SIG-M5 treated with dmso at 0.1 percent for 504 hours (cell line): ENCODE data around the gene TMEM225B.
A peak's percentile ranks its signal among the peaks of the same experiment; 100 is the strongest.
"Not testable (repeated sequence)": the region's sequence is repeated elsewhere in the genome, so short reads cannot be mapped to it uniquely, and the experiment has no call there.

Source experiments
- DNase-seq: peaks from one replicate; lab custom pipeline; 2025; ENCODE audit not compliant: unreplicated experiment; lab: John Stamatoyannopoulos, UW

Gene TMEM225B

DNA sequence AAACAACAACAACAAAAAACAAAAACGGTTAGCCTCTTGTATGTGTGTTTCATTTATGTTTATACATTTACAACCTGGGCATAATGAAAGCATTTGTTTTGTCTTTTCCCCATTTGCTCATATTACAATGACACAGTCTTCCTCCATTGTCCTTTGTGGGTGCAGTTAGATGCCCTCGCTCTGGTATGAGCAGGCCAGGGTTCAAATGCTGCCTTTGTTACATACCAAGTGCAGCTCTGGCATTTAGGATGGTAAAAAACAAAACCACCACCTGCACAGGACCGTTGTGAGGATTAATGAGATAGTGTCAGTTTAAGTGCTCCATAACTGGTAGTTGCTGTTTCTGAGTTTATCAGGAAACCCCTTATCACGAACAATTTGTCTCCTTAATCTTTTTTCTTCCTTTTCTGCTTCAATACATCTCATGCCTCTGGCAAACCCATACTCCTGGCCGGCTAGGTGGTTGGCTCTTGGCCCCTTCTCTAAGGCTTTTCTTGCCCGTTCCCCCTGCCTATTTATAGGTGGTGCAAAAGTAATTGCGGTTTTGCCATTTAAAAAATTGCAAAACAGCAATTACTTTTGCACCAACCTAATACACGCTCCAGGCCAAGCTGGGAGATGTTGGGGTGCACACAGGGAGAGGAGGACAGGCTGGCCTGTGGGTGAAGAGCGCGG is 18.6 kb upstream of the TMEM225B start:
- DNase-seq, result no peak

DNA sequence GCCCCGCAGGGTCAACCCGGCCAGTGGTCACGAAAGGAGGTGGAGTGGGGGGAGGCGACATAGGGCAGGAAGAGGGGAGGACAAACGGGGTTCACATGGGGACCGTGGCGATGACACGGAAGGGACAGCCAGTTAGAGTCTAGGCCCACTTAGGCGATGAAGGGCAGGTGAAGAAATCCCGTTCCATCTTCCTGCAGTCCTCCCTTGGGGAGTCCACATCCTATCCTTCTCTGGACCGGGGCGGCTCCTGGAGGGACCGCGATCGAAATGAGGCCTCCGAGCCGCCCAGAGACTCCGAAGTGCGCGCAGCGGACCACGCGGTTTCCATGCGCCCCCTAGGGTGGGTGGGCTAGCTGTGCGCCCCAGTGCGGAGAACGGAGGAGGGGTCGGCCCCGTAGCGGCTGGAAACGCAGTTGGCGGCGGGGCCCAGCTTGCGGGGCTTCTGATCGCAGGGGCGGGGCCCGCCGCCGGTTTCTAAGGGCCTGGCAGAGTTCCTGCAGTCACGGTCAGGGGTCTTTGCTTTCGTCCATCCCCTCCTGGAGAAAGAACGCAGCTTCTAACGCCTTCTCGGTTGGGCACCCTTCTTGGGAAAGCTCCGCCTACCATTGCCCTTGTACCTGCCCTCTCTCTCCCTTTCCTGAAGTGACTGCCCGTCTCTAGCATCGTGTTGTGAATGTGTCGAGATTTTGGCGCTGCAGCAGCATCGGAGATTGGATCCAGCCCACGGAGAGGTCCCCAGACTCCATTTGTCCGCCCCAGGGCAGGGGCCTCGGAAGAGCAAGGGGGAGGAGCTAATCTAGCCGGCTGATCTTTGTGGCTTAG is 17.9 kb upstream of the TMEM225B start:
- no peak for DNase-seq

DNA sequence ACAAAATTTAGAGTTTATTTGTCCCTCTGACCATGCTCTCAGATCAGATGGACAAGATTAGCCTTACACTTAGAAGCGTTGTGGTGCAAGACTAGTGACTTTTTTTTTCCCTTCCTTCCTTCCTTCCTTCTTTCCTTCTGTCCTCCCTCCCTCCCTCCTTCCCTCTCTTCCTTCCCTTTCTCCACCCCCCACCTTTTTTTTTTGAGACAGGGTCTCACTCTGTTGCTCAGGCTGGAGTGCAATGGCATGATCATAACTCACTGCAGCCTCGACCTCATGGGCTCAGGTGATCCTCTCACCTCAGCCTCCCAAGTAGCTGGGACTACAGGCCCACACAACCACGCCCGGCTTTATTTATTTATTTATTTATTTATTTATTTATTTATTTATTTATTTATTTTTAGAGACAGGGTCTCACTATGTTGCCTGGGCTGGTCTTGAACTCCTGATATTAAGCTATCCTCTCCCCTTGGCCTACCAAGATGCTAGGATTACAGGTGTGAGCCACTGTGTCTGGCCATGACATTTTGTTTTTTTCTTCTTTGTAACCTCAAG is 17.2 kb upstream of the TMEM225B start:
- DNase-seq, result not testable (repeated sequence)

DNA sequence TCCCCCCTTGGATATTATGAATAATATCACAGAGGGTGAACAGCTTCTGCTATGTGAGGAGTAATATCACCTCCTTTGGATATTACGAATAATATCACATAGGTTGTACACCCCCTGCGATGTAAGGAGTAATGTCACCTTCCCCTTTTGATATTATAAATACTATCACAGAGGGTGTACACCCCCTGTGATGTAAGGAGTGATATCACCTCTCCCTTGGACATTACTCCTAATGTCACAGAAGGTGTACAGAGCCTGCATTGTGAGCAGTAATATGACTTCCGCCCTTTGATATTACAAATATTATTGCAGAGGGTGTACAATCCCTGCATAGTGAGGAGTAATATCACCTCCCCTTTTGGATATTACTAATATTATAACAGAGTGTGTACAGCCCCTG is 9.2 kb upstream of the TMEM225B start:
- no peak for DNase-seq

DNA sequence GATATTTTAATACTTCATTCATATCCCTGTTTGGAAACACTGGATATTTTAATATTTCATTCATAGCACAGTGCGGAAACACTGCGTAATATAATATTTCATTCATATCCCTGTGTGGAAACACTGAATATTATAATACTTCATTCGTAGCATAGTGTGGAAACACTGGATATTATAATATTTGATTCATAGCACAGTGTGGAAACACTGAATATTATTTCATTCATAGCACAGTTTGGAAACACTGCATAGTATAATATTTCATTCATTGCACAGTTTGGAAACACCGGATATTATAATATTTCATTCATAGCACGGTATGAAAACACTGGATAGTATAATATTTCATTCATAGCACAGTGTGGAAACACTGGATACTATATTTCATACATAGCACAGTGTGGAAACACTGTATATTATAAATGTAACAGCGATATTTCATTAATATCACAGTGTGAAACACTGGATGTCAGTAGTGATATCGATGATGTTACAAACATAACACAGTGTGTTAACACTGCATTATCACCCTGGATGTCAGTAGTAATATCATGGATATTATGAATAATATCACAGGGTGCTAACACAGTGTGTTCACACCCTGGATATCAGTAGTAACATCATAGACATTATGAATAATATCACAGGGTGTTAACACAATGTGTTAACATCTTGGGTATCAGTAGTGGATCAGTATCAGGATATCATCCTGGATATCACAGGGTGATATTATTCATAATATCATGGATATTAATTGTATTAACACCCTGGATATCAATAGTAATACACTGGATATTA is 2.9 kb upstream of the TMEM225B start:
- no peak for DNase-seq

DNA sequence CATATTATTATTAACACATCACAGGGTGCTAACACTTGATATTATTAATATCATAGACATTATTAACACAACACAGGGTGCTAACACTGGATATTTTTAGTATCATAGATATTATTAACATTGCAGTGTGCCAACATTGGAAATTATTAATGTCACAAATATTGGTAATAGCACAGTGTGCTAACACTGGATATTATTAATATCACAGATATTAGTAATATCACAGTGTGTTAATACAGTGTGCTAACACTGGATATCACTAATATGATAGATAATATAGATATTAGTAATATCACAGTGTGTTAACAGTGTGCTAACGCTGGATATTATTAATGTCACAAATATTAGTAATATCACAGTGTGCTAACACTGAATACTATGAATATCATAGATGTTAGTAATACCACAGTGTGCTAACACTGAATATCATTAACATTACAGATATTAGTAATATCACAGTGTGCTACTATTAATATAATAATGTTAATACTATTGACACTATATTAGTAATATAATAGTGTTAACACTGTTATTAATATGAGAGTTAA is 1.6 kb upstream of the TMEM225B start:
- no peak for DNase-seq

DNA sequence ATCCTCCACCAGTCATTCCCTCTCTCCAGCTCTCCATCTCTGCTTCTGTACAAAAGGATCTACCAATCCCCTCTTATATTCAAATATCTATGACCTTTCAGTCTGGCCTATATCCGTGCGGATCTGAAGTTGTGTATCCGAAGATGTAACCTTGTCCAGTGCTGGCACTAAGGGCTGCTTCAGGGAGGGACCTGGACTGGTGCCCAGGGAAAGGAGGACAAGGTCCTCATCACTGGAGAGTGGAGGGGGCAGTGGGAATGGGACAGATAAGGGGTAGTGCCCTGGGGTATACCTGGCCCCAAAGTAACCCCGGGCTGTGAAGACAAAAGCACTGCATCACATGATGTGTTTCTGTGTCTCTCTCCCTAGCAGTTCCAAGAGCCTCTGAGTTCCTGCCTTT is 1.8 kb downstream of the TMEM225B start:
- DNase-seq, result no peak

DNA sequence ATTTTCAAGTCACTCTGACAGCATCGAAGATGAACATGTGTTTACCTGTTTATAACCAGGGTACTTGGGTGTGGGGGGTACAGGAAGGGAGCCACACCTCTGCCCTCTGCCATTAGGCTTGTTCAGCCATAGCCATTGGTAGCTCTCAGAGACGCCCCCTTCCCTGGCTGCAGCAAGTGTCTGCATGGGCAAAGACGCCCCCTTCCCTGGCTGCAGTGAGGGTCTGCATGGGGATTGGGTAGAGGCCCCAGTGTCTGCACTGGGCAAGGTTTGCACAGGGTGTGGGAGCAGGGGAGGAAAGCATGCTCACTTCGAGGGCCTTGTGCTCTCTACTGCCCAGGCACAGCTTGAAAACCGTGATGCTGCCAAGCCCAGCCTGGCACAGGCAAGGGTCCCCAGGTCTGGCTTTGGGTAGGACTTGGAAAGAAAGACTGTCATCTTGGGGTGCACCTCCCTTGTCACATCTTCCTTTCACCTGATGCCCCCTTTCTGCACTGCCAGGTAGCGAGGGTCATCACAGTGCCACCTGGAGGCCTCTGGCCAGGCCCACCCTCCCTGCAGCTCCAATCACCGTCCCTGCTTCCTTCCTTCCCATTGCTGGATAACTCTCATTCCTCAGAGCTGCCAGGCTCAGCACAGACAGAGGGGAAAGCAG is 3.7 kb downstream of the TMEM225B start:
- no peak for DNase-seq

DNA sequence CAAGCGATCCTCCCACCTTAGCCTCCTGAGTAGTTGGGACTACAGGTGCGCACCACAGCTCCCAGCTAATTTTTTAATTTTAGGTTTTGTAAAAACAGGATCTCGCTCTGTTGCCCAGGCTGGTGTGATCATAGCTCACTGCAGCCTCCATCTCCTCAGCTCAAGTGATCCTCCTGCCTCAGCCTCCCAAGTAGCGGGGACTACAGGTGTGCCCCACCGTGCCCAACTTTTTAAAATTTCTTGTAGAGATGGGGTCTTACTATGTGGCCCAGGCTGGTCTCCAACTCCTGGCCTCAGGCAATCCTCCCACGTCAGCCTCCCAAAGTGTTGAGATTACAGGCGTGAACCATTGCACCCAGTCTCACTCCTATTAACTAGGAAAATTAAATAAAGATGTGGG is 7.5 kb downstream of the TMEM225B start:
- no peak for DNase-seq

DNA sequence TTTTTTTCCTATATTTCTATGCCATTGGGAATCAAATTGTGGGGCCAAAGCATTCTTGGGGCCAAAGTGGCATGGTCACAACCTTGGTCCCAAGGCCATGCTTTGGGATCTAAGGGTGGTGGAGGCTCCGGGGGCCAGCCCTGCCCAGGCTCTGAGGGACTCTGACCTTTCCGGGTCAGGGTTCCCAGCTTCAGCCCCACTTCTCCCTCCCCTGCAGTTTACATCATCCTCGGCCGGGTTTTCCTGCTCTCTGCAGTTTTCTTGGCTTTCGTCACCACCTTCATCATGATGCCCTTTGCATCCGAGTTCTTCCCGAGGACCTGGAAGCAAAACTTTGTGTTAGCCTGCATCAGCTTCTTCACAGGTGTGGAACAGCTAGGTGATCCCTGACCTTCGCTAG is 8.5 kb downstream of the TMEM225B start:
- no peak for DNase-seq

DNA sequence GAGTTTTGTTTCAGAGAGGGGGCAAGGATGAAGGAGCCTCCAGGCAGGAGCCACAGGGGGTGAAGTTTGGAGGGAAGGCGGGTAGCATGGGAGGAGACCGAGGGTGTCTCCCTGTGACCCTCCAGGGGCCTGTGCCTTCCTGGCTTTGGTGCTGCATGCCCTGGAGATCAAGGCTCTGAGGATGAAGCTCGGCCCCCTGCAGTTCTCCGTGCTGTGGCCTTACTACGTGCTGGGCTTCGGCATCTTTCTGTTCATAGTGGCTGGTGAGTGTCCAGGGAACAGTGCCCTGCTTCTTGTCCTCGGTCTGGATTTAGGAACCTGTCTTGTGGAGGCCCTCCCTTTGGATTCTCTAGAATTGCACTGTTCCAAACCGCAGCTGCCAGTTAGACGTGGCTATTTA is 9.5 kb downstream of the TMEM225B start:
- DNase-seq, result no peak

DNA sequence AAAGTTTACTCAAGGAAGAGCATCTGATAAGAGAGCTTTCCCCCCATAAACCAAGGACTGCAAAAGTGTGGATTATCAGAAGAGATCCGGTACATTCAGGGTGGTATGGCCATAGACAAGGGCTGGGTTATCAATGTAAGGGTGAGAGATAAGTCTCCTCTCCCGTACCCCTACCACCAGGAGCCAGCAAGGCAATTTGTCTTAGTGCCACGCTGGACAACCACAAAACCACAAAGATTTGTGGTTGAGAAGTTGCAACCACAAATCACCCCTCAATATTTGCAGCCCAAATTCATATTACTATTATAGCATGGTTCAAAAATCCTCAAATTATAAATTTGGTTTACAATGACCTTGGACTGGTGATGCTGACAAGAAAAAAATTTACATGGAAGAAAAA is 16.4 kb downstream of the TMEM225B start:
- no peak for DNase-seq

DNA sequence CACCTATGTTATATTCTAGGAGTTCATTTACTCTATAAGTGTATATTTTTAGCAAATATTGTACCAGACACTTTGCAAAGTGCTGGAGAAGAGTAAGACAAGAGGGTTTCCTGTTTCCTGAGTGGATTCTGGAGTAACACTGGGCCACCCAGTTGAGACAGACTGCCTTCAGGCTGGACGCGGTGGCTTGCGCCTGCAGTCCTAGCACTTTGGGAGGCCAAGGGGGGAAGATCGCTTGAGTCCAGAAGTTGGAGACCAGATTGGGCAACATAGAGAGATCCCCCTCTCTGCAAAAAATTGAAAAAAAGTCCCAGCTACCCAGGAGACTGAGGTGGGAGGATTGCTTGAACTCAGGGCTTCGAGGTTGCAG is 17.9 kb downstream of the TMEM225B start:
- no peak for DNase-seq

DNA sequence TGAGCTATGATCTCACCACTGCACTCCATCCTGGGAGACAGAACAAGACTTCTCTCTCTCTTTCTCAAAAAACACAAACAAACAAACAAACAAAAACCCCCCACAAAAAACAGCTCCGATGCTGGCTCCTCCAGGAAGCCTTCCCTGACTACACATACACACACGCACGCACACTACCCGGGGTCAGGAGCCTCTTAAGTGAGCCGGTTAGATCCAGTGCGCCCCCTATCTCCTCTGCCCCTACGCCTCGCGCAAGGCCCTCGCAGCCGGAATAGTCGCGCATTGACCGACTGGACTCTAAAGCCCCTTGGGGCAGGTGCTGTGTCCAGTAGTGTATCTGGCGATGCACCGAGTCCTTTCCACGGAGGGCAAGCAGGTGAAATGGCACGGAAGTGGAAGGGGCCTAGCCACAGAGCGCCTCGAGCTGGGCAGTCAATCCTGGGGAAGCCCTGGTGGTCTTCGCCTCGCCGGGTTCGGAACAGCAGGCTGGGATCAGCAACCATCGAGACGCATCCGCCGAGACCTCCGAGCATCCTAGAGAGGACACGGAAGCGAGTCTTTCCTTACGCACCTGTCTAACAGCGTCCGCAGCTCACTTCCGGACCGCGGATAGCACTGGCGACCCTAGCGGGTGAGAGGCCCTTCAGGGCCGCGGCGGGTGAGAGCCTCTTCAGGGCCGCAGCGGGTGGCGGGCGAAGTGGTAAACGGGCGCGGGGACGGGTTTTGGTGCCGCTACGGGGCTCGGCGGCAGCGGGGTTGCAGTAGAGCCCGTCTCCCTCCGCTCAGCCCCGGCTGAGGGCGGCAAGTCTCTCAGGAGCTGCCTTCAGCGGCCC is 18.5 kb downstream of the TMEM225B start, which contains the start of gene ZSCAN25:
TSS of gene ZSCAN25 (plus strand) at position 588 of the 833 bp plus-strand sequence. CDS start 2,661 bp downstream, outside the sequence.
- DNase-seq, result peak; percentile 89

DNA sequence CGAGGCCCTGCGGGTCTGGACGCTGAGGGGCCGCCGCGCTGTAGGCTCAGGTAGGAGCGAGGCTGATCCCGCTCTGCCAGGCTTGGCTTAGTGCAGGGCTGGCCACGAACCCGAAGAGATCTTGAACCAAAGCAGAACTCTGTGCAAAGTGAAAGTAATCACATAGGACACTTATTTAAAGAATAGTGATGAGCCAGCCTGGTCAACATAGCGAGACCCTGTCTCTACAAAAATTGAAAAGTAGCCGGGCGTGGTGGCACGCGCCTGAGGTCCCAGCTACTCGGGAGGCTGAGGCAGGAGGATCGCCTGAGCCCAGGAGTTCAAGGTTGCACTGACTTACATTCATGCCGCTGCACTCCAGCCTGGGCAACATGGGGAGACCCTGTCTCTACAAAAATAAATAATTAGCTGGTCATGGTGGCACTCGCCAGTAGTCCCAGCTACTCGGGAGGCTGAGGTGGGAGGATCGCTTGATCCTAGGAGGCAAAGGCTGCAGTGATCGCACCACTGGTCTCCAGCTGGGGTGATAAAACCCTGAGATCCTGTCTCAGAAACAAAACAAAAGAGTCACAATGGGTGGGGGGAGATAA is 19.2 kb downstream of the TMEM225B start:
- DNase-seq, result no peak

DNA sequence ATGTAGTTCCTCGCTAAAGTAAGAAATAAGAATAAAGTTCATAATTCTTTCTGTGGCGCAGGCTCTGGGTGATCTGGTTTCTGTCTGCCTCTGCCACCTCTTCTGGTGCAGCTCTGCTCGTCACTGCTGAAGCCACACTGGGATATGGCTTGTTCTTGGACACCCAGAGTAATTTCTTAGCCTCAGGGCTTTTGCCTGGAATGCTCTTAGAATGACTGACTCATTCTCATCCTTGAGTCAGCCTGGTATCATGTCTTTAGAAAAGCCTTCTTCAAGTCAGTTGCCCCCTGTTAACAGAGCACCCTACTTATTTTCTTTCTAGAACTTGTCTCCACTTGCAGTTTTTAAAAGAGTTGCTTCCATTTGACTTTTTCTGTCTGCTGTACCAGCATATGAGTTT is 20.7 kb downstream of the TMEM225B start:
- DNase-seq, result no peak

DNA sequence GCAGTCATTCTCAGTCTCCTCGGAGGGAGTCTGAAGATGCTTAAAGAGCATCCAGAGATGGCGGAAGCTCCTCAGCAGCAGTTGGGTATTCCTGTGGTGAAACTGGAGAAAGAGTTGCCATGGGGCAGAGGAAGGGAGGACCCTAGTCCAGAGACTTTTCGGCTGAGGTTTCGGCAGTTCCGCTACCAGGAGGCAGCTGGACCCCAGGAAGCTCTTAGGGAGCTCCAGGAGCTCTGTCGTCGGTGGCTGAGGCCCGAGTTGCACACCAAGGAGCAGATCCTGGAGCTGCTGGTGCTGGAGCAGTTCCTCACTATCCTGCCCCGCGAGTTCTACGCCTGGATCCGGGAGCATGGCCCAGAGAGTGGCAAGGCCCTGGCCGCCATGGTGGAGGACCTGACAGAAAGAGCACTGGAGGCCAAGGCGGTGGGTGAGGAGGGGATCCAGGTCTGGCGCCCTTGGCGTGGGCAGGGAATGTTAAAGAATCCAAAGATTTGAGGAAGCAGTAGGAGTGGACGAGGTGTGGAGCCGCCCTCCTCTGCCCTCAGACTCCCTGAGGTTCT is 21.6 kb downstream of the TMEM225B start:
- no peak for DNase-seq

DNA sequence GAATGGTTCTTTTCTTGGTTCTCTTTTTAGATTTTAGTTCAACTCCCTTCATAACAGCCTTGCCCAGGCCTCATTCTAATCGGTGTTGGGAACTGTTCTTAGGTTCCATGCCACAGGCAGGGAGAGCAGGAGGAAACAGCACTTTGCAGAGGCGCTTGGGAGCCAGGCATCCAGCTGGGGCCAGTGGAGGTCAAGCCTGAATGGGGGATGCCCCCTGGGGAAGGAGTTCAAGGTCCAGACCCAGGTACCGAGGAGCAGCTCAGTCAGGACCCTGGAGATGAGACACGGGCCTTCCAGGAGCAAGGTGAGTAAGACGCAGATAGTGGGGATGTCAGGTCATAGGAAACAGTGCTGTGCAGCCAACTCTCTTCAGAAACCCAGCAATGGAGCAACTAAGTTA is 23.2 kb downstream of the TMEM225B start:
- DNase-seq, result no peak

DNA sequence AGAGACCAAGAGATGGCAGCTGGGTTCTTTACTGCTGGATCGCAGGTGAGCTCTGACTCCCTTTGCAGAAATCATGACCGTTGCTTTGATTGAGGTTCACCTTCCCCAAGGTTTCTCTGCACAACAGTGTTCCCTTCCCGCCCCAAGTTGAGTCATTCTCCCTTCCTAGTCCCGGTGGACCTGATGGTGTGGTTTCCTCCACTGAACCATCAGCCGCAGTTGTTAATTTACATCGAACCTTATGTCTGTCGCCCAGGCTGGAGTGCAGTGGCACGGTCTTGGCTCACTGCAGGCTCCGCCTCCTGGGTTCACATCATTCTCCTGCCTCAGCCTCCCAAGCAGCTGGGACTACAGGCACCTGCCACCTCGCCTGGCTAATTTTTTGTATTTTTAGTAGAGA is 24.5 kb downstream of the TMEM225B start:
- no peak for DNase-seq
